Heart left ventricle (tissue), 16 donors: ENCODE measurements around the gene SGSM1. TPM values are rescaled to one million over a fixed set of nuclear protein-coding genes. Genes with fewer than 3 reads are reported as not detected.

Experiments used
- ATAC-seq, 4 donors: fragments of 200-7000 bp; cut with Tn5 transposase; one replicate each; pipeline ENCODE4 v1.9.1; 2020 to 2022; ENCODE audit warnings: moderate library complexity in 4 of 4, mild to moderate bottlenecking in 3 of 4, moderate number of reproducible peaks in 1 of 4
- DNase-seq, 5 donors: peaks; one replicate each; pipeline ENCODE4 v3.0.0-alpha.2; 2020
- H3K27ac ChIP-seq, 12 donors: fragments of 200-600 bp; sonication (generic) in 4 of 12; one replicate each; pipeline versions ENCODE4 v1.5.0 to v1.8.0; 2016 to 2022; ENCODE audit warnings: mild to moderate bottlenecking in 2 of 12
- H3K27me3 ChIP-seq, 9 donors: fragments of 200-600 bp; sonication (generic) in 2 of 9; one replicate each; pipeline versions ENCODE4 v1.5.1 to v1.8.0; 2016 to 2022; ENCODE audit warnings: mild to moderate bottlenecking in 3 of 9
- H3K36me3 ChIP-seq, 9 donors: fragments of 200-600 bp; sonication (generic) in 2 of 9; one replicate each; pipeline versions ENCODE4 v1.5.0 to v1.8.0; 2018 to 2022; ENCODE audit warnings: mild to moderate bottlenecking in 2 of 9
- H3K4me1 ChIP-seq, 12 donors: fragments of 200-600 bp; sonication (generic) in 4 of 12; one replicate each; pipeline versions ENCODE4 v1.5.0 to v1.8.0; 2016 to 2022; ENCODE audit warnings: mild to moderate bottlenecking in 3 of 12
- H3K4me3 ChIP-seq, 12 donors: fragments of 200-600 bp; sonication (generic) in 4 of 12; one replicate each; pipeline versions ENCODE4 v1.5.0 to v1.8.0; 2017 to 2022; ENCODE audit warnings: mild to moderate bottlenecking in 9 of 12, moderate library complexity in 4 of 12
- H3K9me3 ChIP-seq, 12 donors: fragments of 200-600 bp; sonication (generic) in 4 of 12; one replicate each; pipeline versions ENCODE4 v1.5.0 to v1.8.0; 2016 to 2022; ENCODE audit warnings: mild to moderate bottlenecking in 1 of 12
- CTCF ChIP-seq, 12 donors: fragments of 200-600 bp; sonication (generic) in 4 of 12; IDR thresholded peaks; one replicate each; pipeline versions ENCODE4 v1.5.0 to v1.8.0; 2018 to 2022; ENCODE audit warnings: antibody characterized with exemption in 12 of 12, mild to moderate bottlenecking in 5 of 12
- POLR2A ChIP-seq, 2 donors: fragments of 450-650 bp; IDR thresholded peaks; one replicate each; pipeline ENCODE4 v1.6.1; 2017; ENCODE audit warnings: antibody characterized with exemption in 2 of 2, mild to moderate bottlenecking in 2 of 2, moderate library complexity in 2 of 2
- WGBS, 4 donors: extraction: QIAGEN DNeasy Blood & Tissue Kit in 2 of 4; methylation state at CpG; one replicate each; pipeline versions ENCODE4 v1.1.5 to v1.1.7; 2013 to 2018; 5-methylcytosine and 5-hydroxymethylcytosine counted together
- intact Hi-C, 10 donors: fragments of 100-400 bp; cut with DNase I; formaldehyde crosslinking; loops; one replicate each; pipeline versions ENCODE4 v1.11.1 to v1.14.2; 2022
- polyA plus RNA-seq, 2 donors: library from polyadenylated mRNA; stranded (reverse); fragments of 200-250 nt; gene quantifications; one replicate each; pipeline ENCODE4 v1.2.3, GENCODE V29; 2013
- total RNA-seq, 9 donors: library from RNA; depleted of rRNA in 2 of 9; stranded (reverse); fragments of >200 nt in 2 of 9; fragmentation: NEBNext Ultra II Directional in 3 of 9; extraction: Animal tissue kit (Norgen Biotek cat#: 25700) in 3 of 9; gene quantifications; one replicate each; pipeline versions ENCODE4 v1.1.0 to v1.2.4, GENCODE V29; 2016 to 2023
- donor health status: ischemic (EF 13 %, LVEDD 7.1; RV severe dilation, severe dysfunction).
- donor health status: healthy with polysubstance abuse.
- donor health status: DM: no; HTN: yes; CAD: no.
- donor health status: DM: no; HTN: no; CAD: no.
- donor health status: ischemic (EF 25% LVEDD 6.9; RV normal size, moderate dysfunction).
- donor health status: ischemic (EF 25% LVEDD 5.7; RV mildly dilated, moderate dysfunction).
- donor health status: healthy.
- donor health status: DM: yes; HTN: yes; CAD: no.
- donor health status: ischemic (EF 35%, LVEDD 5.7; RV mildly dilated, moderate dysfunction).
- donor health status: nonischemic (EF 11% LVEDD 7.7; RV severe dilation, severe dysfunction).
- donor health status: DM: yes; HTN: yes; CAD: no.
- donor health status: PGD.
- donor health status: ischemic (EF 29% LVEDD 5.4; RV normal size, mild dysfunction).
- donor health status: nonischemic (EF 23%, LVEDD 6.1; RV moderate dilation, normal function).

The SGSM1 gene
- total and polyA plus RNA-seq, 11 donors = 2.1 to 11.0 (median 6.6) TPM

- H3K27ac ChIP-seq = no peak overlapping the region
- TF ChIP-seq POLR2A (IDR thresholded peaks at IDR 0.05) = no peak
- 95 to 98% (median 96%) methylated on average over 12 to 14 of the region's 14 CpGs for WGBS, 4 donors
- H3K4me1 ChIP-seq = peaks cover 0 to 6% (median 0%) of the 10 kb centered on the region in 12 donors
- no peak overlapping the region for H3K4me3 ChIP-seq
- H3K36me3 ChIP-seq = no peaks in the 10 kb centered on the region
- ATAC-seq = no peak
- H3K9me3 ChIP-seq = no peaks in the 10 kb centered on the region
- intact Hi-C loops = no loop called here
- H3K27me3 ChIP-seq = no peaks in the 10 kb centered on the region
- no peak for DNase-seq
Measured at GRCh38 chr22:24847490-24847889, 41.5 kb downstream of the SGSM1 start.

- H3K4me3 ChIP-seq = no peak overlapping the region
- intact Hi-C loops = loop anchor here in 1 of 10 donors (2.0 kb wide), 1 partner anchor 80 kb away; no protein-coding TSS in a partner anchor
- no peaks in the 10 kb centered on the region for H3K27me3 ChIP-seq
- peaks cover 0 to 6% (median 0%) of the 10 kb centered on the region in 12 donors for H3K4me1 ChIP-seq
- ATAC-seq (no peak), DNase-seq (no peak)
- no peak overlapping the region for H3K27ac ChIP-seq
- 78 to 88% (median 85%) methylated on average over 4 of the region's 4 CpGs for WGBS, 4 donors
- H3K9me3 ChIP-seq = no peaks in the 10 kb centered on the region
- no peaks in the 10 kb centered on the region for H3K36me3 ChIP-seq
- TF ChIP-seq CTCF (IDR thresholded peaks at IDR 0.05) (no peak), POLR2A (IDR thresholded peaks at IDR 0.05) (no peak)
Measured at GRCh38 chr22:24848559-24849168, 42.7 kb downstream of the SGSM1 start.

GRCh38 chr22:24855794-24856193 lies 49.8 kb downstream of the SGSM1 start:
- WGBS, 4 donors = 92 to 93% (median 93%) methylated on average over 3 of the region's 3 CpGs
- Histone ChIP-seq H3K27ac (no peak overlapping the region), H3K9me3 (no peaks in the 10 kb centered on the region), H3K27me3 (no peaks in the 10 kb centered on the region), H3K4me3 (no peak overlapping the region), H3K4me1 (no peaks in the 10 kb centered on the region), H3K36me3 (peaks cover 0 to 24% (median 8%) of the 10 kb centered on the region in 9 donors)
- TF ChIP-seq POLR2A (IDR thresholded peaks at IDR 0.05) = no peak
- TF ChIP-seq CTCF (IDR thresholded peaks at IDR 0.05) = no peak
- ATAC-seq (no peak), DNase-seq (no peak)
- intact Hi-C loops = no loop called here

GRCh38 chr22:24857576-24857975 lies 51.6 kb downstream of the SGSM1 start:
- no peak for DNase-seq
- TF ChIP-seq POLR2A (IDR thresholded peaks at IDR 0.05) (no peak), CTCF (IDR thresholded peaks at IDR 0.05) (no peak)
- Histone ChIP-seq H3K9me3 (no peaks in the 10 kb centered on the region), H3K36me3 (peaks cover 0 to 24% (median 8%) of the 10 kb centered on the region in 9 donors), H3K4me3 (no peak overlapping the region), H3K27ac (no peak overlapping the region), H3K27me3 (no peaks in the 10 kb centered on the region), H3K4me1 (no peaks in the 10 kb centered on the region)
- no peak for ATAC-seq
- WGBS, 4 donors = 73 to 86% (median 79%) methylated on average over 2 of the region's 2 CpGs
- intact Hi-C loops = no loop called here

- 81 to 96% (median 87%) methylated on average over 3 to 9 of the region's 9 CpGs for WGBS, 4 donors
Measured at GRCh38 chr22:24859587-24859986, 53.6 kb downstream of the SGSM1 start.

More at GRCh38 chr22:24859587-24859986, 53.6 kb downstream of the SGSM1 start:
- intact Hi-C loops = no loop called here
- ATAC-seq (no peak), DNase-seq (no peak)
- Histone ChIP-seq H3K4me3 (no peak overlapping the region), H3K27me3 (no peaks in the 10 kb centered on the region), H3K27ac (no peak overlapping the region), H3K9me3 (no peaks in the 10 kb centered on the region), H3K36me3 (peaks cover 0 to 24% (median 8%) of the 10 kb centered on the region in 9 donors), H3K4me1 (no peaks in the 10 kb centered on the region)
- TF ChIP-seq POLR2A (IDR thresholded peaks at IDR 0.05) (no peak), CTCF (IDR thresholded peaks at IDR 0.05) (no peak)
